HG03108 (cell line): ENCODE results near the gene MAPRE2.

Source experiments
- ATAC-seq: cut with Tn5 transposase; IDR thresholded peaks from one replicate; pipeline ENCODE4 v1.9.1; 2021; ENCODE audit warnings: moderate library complexity; ENCODE audit not compliant: unreplicated experiment

MAPRE2 gene

GRCh38 chr18:35118641-35119040 is 77.4 kb downstream of the MAPRE2 start:
- ATAC-seq, result no peak

- ATAC-seq, result no peak
Measured at GRCh38 chr18:35121038-35121437, 79.8 kb downstream of the MAPRE2 start.

- no peak for ATAC-seq
Measured at GRCh38 chr18:35121531-35121930, 80.3 kb downstream of the MAPRE2 start.

GRCh38 chr18:35122586-35123224 is 81.5 kb downstream of the MAPRE2 start:
- no peak for ATAC-seq

- no peak for ATAC-seq
Measured at GRCh38 chr18:35123811-35124210, 82.6 kb downstream of the MAPRE2 start.

- ATAC-seq, result no peak
Measured at GRCh38 chr18:35127201-35127600, 86.0 kb downstream of the MAPRE2 start.

GRCh38 chr18:35128675-35129074 is 87.5 kb downstream of the MAPRE2 start:
- ATAC-seq, result no peak

GRCh38 chr18:35130236-35130635 is 89.0 kb downstream of the MAPRE2 start:
- no peak for ATAC-seq

GRCh38 chr18:35131387-35132020 is 90.3 kb downstream of the MAPRE2 start:
- ATAC-seq, result no peak

GRCh38 chr18:35132021-35132902 is 91.0 kb downstream of the MAPRE2 start:
- ATAC-seq, result no peak

GRCh38 chr18:35134190-35134730 is 93.0 kb downstream of the MAPRE2 start:
- no peak for ATAC-seq

- ATAC-seq, result no peak
Measured at GRCh38 chr18:35134791-35135531, 93.7 kb downstream of the MAPRE2 start.

- no peak for ATAC-seq
Measured at GRCh38 chr18:35136248-35136647, 95.0 kb downstream of the MAPRE2 start.

- ATAC-seq, result no peak
Measured at GRCh38 chr18:35136885-35137284, 95.7 kb downstream of the MAPRE2 start.

GRCh38 chr18:35137632-35138031 is 96.4 kb downstream of the MAPRE2 start:
- no peak for ATAC-seq

GRCh38 chr18:35138773-35139172 is 97.6 kb downstream of the MAPRE2 start:
- ATAC-seq, result no peak

GRCh38 chr18:35139517-35139916 is 98.3 kb downstream of the MAPRE2 start:
- ATAC-seq, result no peak

- no peak for ATAC-seq
Measured at GRCh38 chr18:35141077-35141476, 99.9 kb downstream of the MAPRE2 start.

- no peak for ATAC-seq
Measured at GRCh38 chr18:35141567-35142274, 100.5 kb downstream of the MAPRE2 start.

GRCh38 chr18:35142275-35142615 is 101.0 kb downstream of the MAPRE2 start:
- ATAC-seq, result no peak
